ENCODE data around the gene C6orf89.

The C6orf89 gene

DNA sequence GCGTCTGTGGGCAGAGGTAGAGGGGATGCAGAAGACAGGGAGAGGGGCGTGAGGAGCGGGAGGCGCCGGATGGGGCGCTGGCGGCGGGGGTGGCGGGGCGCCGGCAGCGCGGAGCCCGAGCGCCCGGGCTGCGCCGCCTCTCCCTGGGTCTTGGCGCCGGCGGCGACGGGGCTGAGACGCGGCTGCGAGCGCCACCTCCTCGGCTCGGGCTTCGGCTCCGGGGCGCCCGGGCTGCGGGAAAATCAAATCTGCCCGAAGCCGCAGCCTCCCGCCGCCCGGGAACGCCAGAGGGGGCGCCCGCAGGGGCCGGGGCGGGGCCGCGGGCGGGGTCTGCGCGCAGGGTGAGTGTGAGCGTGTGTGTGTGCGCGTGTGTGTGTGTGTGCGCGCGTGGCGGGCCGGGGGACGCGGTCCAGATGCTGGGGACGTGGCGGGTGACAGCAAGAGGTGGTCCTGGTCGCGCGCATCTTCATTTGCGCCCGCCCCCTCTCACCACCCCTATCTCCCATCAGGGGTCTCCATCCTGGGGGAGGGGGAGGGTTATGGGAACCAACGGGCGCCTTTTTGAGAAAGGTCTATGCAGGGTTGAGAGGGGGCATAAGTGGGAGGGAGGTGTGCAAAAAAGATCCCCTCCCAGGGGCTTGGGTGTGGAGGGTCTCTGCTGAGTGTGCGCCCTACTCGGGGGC is 45.9 kb upstream of the C6orf89 start:
- TF ChIP-seq, protein P1, sequence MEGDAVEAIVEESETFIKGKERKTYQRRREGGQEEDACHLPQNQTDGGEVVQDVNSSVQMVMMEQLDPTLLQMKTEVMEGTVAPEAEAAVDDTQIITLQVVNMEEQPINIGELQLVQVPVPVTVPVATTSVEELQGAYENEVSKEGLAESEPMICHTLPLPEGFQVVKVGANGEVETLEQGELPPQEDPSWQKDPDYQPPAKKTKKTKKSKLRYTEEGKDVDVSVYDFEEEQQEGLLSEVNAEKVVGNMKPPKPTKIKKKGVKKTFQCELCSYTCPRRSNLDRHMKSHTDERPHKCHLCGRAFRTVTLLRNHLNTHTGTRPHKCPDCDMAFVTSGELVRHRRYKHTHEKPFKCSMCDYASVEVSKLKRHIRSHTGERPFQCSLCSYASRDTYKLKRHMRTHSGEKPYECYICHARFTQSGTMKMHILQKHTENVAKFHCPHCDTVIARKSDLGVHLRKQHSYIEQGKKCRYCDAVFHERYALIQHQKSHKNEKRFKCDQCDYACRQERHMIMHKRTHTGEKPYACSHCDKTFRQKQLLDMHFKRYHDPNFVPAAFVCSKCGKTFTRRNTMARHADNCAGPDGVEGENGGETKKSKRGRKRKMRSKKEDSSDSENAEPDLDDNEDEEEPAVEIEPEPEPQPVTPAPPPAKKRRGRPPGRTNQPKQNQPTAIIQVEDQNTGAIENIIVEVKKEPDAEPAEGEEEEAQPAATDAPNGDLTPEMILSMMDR (IDR thresholded peaks at IDR 0.05; ENCODE audit: low read depth, low read length, missing control alignments), result no peak
- DNase-seq (ENCODE audit: low read depth), result no peak
- no peak overlapping the region for H3K4me3 ChIP-seq (ENCODE audit: low read depth, low read length)

DNA sequence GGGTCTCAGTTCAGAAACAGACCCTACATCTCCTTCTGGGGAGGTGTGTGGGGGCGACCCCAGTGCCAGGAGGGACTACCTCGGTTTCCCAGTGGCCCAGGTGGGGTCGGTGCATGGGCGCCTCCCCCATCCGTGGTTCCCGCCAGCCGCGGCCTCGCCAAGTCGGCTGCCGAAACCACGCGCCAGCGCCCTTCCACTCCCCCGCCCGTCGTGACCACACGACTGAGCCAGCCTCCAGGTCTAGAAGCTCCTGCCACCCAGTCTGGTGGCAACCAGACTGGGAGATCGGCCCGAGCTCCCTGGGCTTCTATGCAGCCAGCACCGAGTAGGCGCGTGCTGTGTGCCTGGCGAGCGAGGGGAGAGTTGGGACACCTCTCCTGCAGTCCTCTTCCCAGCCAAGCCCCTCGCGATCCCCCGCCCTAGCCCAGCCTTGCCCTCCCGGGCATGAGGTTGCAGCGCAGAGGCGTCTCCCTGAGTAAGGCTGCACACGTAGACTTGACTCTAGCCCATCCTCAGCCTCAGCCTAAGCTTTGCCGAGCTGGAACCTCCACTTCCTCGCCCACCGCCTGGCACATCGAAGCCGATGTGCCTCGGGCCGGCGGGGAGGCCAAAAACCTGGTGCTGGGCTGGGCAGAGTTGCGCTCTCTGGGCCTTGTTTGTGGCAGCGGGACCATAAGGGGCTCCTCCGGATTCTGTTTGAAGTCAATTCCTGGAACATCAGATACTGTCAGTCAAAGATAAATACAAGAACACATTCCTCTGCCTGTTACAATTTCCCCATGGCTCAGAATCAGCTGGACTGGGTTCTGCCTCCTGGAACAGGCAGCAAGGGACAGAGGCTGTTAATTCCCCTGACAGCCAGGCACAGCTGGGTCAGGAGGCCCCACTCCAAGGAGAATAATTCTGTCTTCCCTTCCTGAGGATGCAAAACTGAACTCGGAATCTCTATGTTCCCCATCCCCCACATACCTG is 45.0 kb upstream of the C6orf89 start:
- TF ChIP-seq, protein P1 (IDR thresholded peaks at IDR 0.05; ENCODE audit: low read depth, low read length, missing control alignments), result no peak
- no peak overlapping the region for H3K4me3 ChIP-seq (ENCODE audit: low read depth, low read length)
- no peak for DNase-seq (ENCODE audit: low read depth)

DNA sequence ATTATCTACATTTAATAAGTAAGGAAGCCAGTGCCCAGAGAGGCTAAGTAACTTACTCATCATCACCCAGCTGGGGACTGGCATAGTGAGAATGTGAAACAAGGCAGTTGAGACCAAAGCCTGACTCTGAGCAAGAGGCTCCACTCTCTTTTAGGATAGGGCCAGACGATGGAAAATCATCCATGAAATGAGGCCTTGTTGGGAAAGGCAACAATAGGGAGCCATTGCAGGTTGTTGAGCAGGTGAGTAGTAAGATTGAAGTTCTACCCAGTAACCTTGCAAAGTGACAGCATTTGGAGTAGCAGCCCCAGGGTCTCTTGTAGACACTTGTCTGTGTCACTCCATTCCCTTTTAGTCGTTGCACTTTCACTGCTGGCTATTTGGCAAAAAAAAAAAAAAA is 44.0 kb upstream of the C6orf89 start:
- TF ChIP-seq, protein P1 (IDR thresholded peaks at IDR 0.05; ENCODE audit: low read depth, low read length, missing control alignments), result no peak
- H3K4me3 ChIP-seq (ENCODE audit: low read depth, low read length), result no peak overlapping the region
- no peak for DNase-seq (ENCODE audit: low read depth)

DNA sequence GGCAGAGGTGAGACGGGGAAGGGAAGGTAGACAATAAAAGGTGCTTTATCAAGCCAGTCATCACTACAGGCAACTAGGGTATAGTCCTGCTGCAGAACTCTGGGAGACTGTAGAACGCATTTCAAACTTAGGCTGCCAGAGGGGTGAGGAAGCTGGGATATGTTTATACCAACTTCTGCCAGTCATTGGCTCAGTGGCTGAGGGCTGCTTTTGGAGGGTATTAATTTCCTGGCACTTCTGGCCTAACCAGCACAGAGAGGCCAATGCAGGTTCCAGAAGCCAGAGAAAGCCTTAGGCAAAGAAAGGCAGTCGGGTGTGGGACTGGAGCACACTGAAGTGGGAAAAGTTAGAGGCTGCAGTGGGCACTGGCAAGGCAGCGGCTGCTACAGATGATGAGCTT is 42.6 kb upstream of the C6orf89 start:
- H3K4me3 ChIP-seq (ENCODE audit: low read depth, low read length), result no peak overlapping the region
- TF ChIP-seq, protein P1 (IDR thresholded peaks at IDR 0.05; ENCODE audit: low read depth, low read length, missing control alignments), result no peak
- no peak for DNase-seq (ENCODE audit: low read depth)

DNA sequence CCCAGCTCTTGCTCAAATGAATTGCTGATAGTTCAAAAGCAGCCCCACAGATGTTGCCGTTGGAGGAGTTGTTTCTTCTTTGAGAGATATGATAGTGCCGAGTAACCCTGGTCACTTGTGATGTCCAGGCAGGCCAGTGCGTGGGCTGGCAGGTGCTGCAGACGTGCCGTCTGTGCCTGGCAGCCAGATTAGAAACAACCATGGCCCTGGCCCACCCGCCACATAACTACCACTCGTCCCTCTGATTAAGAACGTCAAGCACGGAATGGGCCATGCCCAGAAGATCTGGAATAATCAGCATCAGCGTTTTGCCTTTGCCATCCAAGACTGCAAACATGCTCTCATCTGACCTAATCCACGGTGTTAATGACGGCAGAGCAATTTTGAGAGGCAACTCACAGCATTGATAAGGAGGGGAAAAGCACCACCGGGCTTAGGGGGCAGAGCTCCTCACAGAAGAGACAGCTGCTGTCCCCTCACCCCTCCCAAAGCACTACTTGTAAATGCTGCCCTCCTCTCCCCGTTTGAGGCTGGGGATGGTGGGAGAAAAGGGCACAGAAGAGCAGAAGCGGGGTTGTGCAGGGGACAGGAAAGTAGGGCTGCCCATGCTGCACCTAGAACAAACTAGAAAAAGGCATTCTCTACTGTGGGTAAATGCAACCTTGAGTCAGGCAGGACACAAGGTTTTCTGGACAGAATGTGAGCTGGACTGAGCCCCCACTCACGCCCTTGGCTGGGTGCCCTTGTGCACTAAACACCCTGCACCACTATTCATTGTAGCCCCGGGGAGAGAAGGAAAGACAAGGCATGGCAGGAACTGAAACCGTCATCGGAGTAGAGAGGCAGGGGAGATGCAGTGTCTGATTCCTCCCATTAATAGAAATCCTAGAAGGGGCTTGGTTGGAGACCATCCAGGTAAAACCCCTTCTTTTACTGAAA is 41.3 kb upstream of the C6orf89 start:
- no peak for DNase-seq (ENCODE audit: low read depth)
- H3K4me3 ChIP-seq (ENCODE audit: low read depth, low read length), result no peak overlapping the region
- TF ChIP-seq, protein P1 (IDR thresholded peaks at IDR 0.05; ENCODE audit: low read depth, low read length, missing control alignments), result no peak

DNA sequence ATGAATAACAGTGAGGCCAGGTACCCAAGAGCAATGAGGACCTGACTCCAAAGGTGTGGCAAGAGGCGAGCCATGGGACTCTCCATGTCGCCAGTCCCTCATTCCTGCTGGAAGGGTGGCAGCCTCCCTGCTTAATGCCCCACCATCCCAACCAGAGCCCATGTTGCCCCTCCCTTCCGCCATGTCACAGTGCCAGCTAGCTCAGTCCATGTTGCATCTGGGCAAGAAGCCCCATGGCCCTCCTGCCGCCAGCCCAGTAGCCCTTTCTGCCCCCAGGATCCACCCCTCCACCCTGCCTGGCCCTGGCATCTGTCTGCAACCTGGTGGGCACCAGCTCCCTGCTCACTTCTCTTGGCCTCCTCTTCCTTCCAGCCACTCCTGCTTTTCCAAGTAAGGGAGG is 40.5 kb upstream of the C6orf89 start:
- DNase-seq (ENCODE audit: low read depth), result no peak
- TF ChIP-seq, protein P1 (IDR thresholded peaks at IDR 0.05; ENCODE audit: low read depth, low read length, missing control alignments), result no peak
- H3K4me3 ChIP-seq (ENCODE audit: low read depth, low read length), result no peak overlapping the region
